NCI-H82 treated with DMSO at 0.1 percent for 48 hours (cell line): Measurements from ENCODE around the gene AMPD1.
A peak's percentile ranks its signal among the peaks of the same experiment; 100 is the strongest.

Experiments
- DNase-seq: peaks from one replicate; lab custom pipeline; 2025; ENCODE audit not compliant: unreplicated experiment; lab: John Stamatoyannopoulos, UW

The AMPD1 gene

GRCh38 chr1:114695430-114696058 is at the start of gene AMPD1:
AMPD1 (minus strand) TSS chr1:114695546; CDS start chr1:114695471, 75 bp downstream.
- DNase-seq, result no peak

- no peak for DNase-seq
Observed at GRCh38 chr1:114741963-114742746, 46.8 kb upstream of the AMPD1 start.

- DNase-seq, result no peak
Observed at GRCh38 chr1:114740331-114740730, 45.0 kb upstream of the AMPD1 start.

GRCh38 chr1:114737314-114737849 is 42.0 kb upstream of the AMPD1 start:
- no peak for DNase-seq

- DNase-seq, result no peak
Observed at GRCh38 chr1:114735479-114735878, 40.1 kb upstream of the AMPD1 start.

- no peak for DNase-seq
Observed at GRCh38 chr1:114729782-114730181, 34.4 kb upstream of the AMPD1 start.

- DNase-seq, result no peak
Observed at GRCh38 chr1:114728553-114728952, 33.2 kb upstream of the AMPD1 start.

- DNase-seq, result no peak
Observed at GRCh38 chr1:114725230-114725629, 29.9 kb upstream of the AMPD1 start.

- no peak for DNase-seq
Observed at GRCh38 chr1:114723915-114724314, 28.6 kb upstream of the AMPD1 start.

GRCh38 chr1:114723457-114723856 is 28.1 kb upstream of the AMPD1 start:
- DNase-seq, result no peak

GRCh38 chr1:114720492-114720891 is 25.1 kb upstream of the AMPD1 start:
- DNase-seq, result no peak

GRCh38 chr1:114719424-114719787 is 24.1 kb upstream of the AMPD1 start:
- DNase-seq, result no peak

- DNase-seq, result no peak
Observed at GRCh38 chr1:114718661-114719423, 23.5 kb upstream of the AMPD1 start.

GRCh38 chr1:114716304-114717170 is 21.2 kb upstream of the AMPD1 start, which contains the start of gene NRAS:
NRAS (minus strand) TSS chr1:114716771; CDS start chr1:114716160, 611 bp downstream.
- DNase-seq, result peak; percentile 71

- DNase-seq, result no peak
Observed at GRCh38 chr1:114715952-114716303, 20.6 kb upstream of the AMPD1 start.

GRCh38 chr1:114712977-114713376 is 17.6 kb upstream of the AMPD1 start:
- no peak for DNase-seq

GRCh38 chr1:114710360-114710759 is 15.0 kb upstream of the AMPD1 start:
- DNase-seq, result no peak

GRCh38 chr1:114707604-114708003 is 12.3 kb upstream of the AMPD1 start:
- no peak for DNase-seq

GRCh38 chr1:114703242-114703641 is 7.9 kb upstream of the AMPD1 start:
- no peak for DNase-seq

GRCh38 chr1:114702737-114703136 is 7.4 kb upstream of the AMPD1 start:
- DNase-seq, result no peak

GRCh38 chr1:114701931-114702330 is 6.6 kb upstream of the AMPD1 start:
- no peak for DNase-seq
